Smooth muscle cell (in vitro differentiated cells): ENCODE measurements around the gene CFAP157. TPM values are rescaled to one million over a fixed set of nuclear protein-coding genes. Genes with fewer than 3 reads are reported as not detected.

Experiments
- DNase-seq: peaks from one replicate; lab custom pipeline; 2025; ENCODE audit not compliant: unreplicated experiment; lab: John Stamatoyannopoulos, UW
- H2AFZ ChIP-seq: fragments of 200-600 bp; sonication (generic); 2 replicates; pipeline ENCODE4 v1.6.0; 2016; ENCODE audit warnings: antibody characterized with exemption, low read depth, mild to moderate bottlenecking
- H3F3A ChIP-seq: fragments of 200-600 bp; sonication (generic); 2 replicates; pipeline ENCODE4 v1.6.0; 2017; ENCODE audit warnings: antibody characterized with exemption, low read depth
- H3K27ac ChIP-seq: fragments of 200-600 bp; sonication (generic); 2 replicates; pipeline ENCODE4 v1.5.1; 2016; ENCODE audit warnings: low read depth, mild to moderate bottlenecking
- H3K27me3 ChIP-seq: fragments of 200-600 bp; sonication (generic); 2 replicates; pipeline ENCODE4 v1.6.1; 2016; ENCODE audit warnings: low read depth, mild to moderate bottlenecking
- H3K36me3 ChIP-seq: fragments of 200-600 bp; sonication (generic); 2 replicates; pipeline ENCODE4 v1.5.1; 2016; ENCODE audit warnings: low read depth
- H3K4me1 ChIP-seq: fragments of 200-600 bp; sonication (generic); 2 replicates; pipeline ENCODE4 v1.5.1; 2016; ENCODE audit warnings: low read depth
- H3K4me2 ChIP-seq: fragments of 200-600 bp; sonication (generic); 2 replicates; pipeline ENCODE4 v1.6.0; 2016; ENCODE audit warnings: mild to moderate bottlenecking
- H3K4me3 ChIP-seq: fragments of 200-600 bp; sonication (generic); 2 replicates; pipeline ENCODE4 v1.5.1; 2016; ENCODE audit warnings: mild to moderate bottlenecking
- H3K79me2 ChIP-seq: fragments of 200-600 bp; sonication (generic); 2 replicates; pipeline ENCODE4 v1.6.0; 2016; ENCODE audit warnings: low read depth, mild to moderate bottlenecking
- H3K9ac ChIP-seq: fragments of 200-600 bp; sonication (generic); 2 replicates; pipeline ENCODE4 v1.6.0; 2016; ENCODE audit warnings: low read depth
- H3K9me3 ChIP-seq: fragments of 200-600 bp; sonication (generic); replicated peaks from 2 replicates; pipeline ENCODE4 v1.5.1; 2016; ENCODE audit warnings: low read depth
- H4K20me1 ChIP-seq: fragments of 200-600 bp; sonication (generic); 2 replicates; pipeline ENCODE4 v1.6.0; 2016; ENCODE audit warnings: low read depth
- WGBS: methylation state at CpG from one replicate; pipeline ENCODE4 v1.1.7; 2016; ENCODE audit warnings: low lambda C conversion rate; 5-methylcytosine and 5-hydroxymethylcytosine counted together
- polyA plus RNA-seq: library from polyadenylated mRNA; unstranded; fragments of >200 nt; fragmentation: Nextera tagmentation; extraction: Ambion mirVana; gene quantifications from 2 replicates; pipeline ENCODE4 v1.2.1, GENCODE V29; 2016
- total RNA-seq: library from RNA; depleted of rRNA; stranded (reverse); fragments of >200 nt; gene quantifications from 2 replicates; pipeline ENCODE4 v1.2.3, GENCODE V29; 2014
- TF ChIP-seq, protein P1 (sequence below): fragments of 200-600 bp; sonication (generic); IDR thresholded peaks from 2 replicates; pipeline ENCODE4 v1.5.1; 2017; ENCODE audit warnings: borderline replicate concordance, mild to moderate bottlenecking, antibody characterized with exemption; ENCODE audit not compliant: insufficient read depth, poor library complexity, severe bottlenecking

The CFAP157 gene
- total and polyA plus RNA-seq, 2 experiments from 2014 or later = 0.33 TPM; not detected in 1

DNA sequence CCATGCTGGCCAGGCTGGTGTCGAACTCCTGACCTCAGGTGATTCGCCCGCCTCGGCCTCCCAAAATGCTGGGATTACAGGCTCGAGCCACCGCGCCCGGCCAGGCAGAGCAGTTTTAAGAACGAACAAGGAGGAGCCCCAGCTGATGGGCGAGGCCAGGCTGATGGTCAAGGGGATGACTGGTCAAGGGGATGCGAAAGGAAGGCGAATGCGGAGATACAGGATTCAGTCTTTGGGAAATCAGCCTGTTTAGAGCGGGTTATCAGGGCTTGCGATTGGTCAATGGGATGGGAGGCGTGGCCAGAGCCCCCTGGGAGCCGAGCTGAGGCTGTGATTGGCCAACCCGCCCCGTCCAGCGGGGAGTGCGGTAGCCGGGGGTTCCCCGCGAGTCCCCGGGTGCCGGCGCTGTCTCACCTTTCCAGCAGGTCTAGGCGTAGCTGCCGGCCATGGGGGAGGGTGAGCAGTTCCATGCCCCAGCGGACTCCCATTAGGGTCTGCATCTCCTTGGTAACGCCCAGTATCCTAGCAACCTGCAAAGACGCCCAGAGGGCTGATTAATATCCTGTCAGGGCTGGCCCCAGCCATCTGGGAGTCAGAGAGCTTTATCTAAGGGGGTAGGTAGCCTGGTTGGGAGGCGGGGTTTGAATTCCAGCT, 35.8 kb downstream of the CFAP157 start:
- no peaks in the 10 kb centered on the region for H3K27me3 ChIP-seq
- H3K9ac ChIP-seq = peak overlapping the region; percentile 43
- H3K4me3 ChIP-seq = peak overlapping the region; percentile 53
- H3K36me3 ChIP-seq = no peaks in the 10 kb centered on the region
- TF ChIP-seq, protein P1, sequence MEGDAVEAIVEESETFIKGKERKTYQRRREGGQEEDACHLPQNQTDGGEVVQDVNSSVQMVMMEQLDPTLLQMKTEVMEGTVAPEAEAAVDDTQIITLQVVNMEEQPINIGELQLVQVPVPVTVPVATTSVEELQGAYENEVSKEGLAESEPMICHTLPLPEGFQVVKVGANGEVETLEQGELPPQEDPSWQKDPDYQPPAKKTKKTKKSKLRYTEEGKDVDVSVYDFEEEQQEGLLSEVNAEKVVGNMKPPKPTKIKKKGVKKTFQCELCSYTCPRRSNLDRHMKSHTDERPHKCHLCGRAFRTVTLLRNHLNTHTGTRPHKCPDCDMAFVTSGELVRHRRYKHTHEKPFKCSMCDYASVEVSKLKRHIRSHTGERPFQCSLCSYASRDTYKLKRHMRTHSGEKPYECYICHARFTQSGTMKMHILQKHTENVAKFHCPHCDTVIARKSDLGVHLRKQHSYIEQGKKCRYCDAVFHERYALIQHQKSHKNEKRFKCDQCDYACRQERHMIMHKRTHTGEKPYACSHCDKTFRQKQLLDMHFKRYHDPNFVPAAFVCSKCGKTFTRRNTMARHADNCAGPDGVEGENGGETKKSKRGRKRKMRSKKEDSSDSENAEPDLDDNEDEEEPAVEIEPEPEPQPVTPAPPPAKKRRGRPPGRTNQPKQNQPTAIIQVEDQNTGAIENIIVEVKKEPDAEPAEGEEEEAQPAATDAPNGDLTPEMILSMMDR = no peak
- WGBS = 2% methylated on average over 30 of the region's 33 CpGs
- no peaks in the 10 kb centered on the region for H3F3A ChIP-seq
- H2AFZ ChIP-seq = peak overlapping the region; percentile 82
- H3K9me3 ChIP-seq = no peaks in the 10 kb centered on the region
- peak; percentile 37 for DNase-seq
- H4K20me1 ChIP-seq = no peaks in the 10 kb centered on the region
- no peaks in the 10 kb centered on the region for H3K79me2 ChIP-seq
- peak overlapping the region; percentile 92 for H3K4me2 ChIP-seq
- H3K27ac ChIP-seq = peak overlapping the region; percentile 41
- peaks cover 4% of the 10 kb centered on the region for H3K4me1 ChIP-seq

DNA sequence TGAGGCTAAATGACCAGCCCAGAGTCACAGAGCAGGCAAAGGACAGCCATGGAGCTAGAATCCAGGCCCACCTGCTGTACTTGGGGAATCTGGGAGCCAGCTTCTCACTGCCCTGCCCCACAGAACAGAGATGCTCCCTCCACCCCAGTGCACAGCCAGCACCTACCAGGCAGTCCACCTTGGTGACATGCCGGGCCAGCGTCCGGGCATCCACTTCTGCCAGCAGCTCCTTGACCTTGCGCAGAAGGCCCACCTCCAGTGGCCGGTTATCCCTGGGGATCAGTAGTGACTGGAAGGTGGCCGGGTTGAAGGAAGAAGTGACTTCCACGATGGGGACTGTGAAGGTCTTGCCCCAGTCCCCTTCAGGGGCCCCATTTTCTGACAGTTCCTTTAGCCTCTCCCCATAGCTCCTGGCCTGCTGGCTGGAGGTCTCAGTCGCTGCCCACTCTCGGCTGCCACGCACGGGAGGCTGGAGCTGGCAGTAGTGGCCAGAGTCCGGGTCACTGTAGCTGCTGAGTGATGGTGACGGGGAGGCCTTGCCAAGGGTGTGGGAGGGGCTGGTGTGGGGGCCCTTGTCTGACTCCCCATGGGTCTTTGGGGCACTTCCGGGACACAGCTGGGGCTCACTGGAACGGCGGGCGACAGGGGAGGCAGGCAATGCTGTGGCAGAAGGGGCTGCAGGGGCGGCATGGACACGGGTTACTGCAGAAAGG, 37.8 kb downstream of the CFAP157 start:
- peaks cover 4% of the 10 kb centered on the region for H3K4me1 ChIP-seq
- TF ChIP-seq, protein P1 = no peak
- no peak overlapping the region for H3K27ac ChIP-seq
- DNase-seq = no peak
- no peaks in the 10 kb centered on the region for H3K79me2 ChIP-seq
- no peaks in the 10 kb centered on the region for H4K20me1 ChIP-seq
- WGBS = 97% methylated on average over 16 of the region's 19 CpGs
- no peaks in the 10 kb centered on the region for H3K36me3 ChIP-seq
- no peak overlapping the region for H3K4me2 ChIP-seq
- H3K9ac ChIP-seq = no peak overlapping the region
- no peaks in the 10 kb centered on the region for H3K27me3 ChIP-seq
- H3K4me3 ChIP-seq = no peak overlapping the region
- H3K9me3 ChIP-seq = no peaks in the 10 kb centered on the region
- H3F3A ChIP-seq = no peaks in the 10 kb centered on the region
- no peak overlapping the region for H2AFZ ChIP-seq

DNA sequence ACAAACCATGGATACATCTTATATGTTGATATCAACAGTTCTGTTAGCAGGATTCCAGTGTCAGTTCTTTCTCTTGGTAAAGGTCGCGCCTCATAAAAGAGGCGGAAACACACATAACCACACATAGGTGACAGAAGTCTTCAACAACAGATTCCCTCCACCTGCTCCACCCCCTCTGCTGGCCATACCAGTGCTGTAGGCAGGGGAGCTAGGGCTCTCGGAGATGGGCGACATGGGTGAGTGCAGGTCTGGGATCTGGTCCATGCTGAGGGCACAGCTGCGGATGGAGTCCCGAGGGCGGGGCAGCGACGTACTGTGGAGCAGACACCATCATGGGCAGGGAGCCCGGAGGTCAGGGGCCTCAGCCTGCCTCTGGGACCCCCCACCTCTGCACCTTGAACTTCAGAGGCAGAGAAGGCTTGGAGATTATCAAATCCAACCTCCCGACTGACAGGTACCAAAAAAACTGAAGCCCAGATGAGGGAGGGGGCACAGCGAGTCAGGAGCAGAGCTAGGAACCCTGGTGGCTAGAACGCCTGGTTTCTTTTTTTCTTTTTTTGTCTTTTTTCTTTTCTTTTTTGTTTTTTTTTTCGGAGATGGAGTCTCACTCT, 40.3 kb downstream of the CFAP157 start:
- Histone ChIP-seq H4K20me1 (no peaks in the 10 kb centered on the region), H3K36me3 (no peaks in the 10 kb centered on the region), H3K27ac (no peak overlapping the region), H3F3A (no peaks in the 10 kb centered on the region), H3K9me3 (no peaks in the 10 kb centered on the region), H3K27me3 (no peaks in the 10 kb centered on the region), H3K4me2 (no peak overlapping the region), H2AFZ (no peak overlapping the region), H3K4me1 (peaks cover 3% of the 10 kb centered on the region), H3K9ac (no peak overlapping the region), H3K4me3 (no peak overlapping the region), H3K79me2 (no peaks in the 10 kb centered on the region)
- 80% methylated on average over 15 of the region's 15 CpGs for WGBS
- TF ChIP-seq, protein P1 = no peak
- DNase-seq = no peak
